ENCODE data around the gene CELF1.

Gene CELF1

DNA sequence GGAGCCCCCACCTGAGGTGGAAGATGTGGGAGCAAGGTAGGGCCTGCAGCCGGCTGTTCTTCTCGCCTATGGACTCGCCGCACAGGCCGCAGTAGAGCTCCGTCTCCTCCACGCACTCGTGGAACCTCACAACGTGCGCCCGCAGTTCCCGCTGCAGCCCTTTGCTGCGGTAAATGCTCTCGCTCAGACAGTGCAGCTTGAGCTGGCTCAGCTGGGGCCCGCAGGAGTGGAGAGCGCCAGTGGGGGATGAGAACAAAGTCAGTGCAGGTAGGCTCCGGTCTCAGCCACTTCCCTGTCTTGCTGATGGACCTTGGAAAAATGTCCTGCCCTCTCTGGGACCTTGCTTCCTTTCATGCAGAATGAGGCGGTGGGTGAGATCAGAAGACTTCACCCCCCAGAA lies 114.2 kb downstream of the CELF1 start:
- H3K9ac ChIP-seq, result no peak overlapping the region
- H3K4me2 ChIP-seq, result no peak overlapping the region
- H3K9me3 ChIP-seq (replicated peaks in 1 of 11), result no peaks in the 10 kb centered on the region
- H3K27me3 ChIP-seq, result no peaks in the 10 kb centered on the region
- no peaks in the 10 kb centered on the region for H3K36me3 ChIP-seq
- H3K4me1 ChIP-seq, result peaks cover 5 to 13% (median 11%) of the 10 kb centered on the region in 10 experiments; a peak in 16 of 20 replicates
- H4K20me1 ChIP-seq, result no peaks in the 10 kb centered on the region; a peak in 1 of 22 replicates
- H3K27ac ChIP-seq, result no peak overlapping the region
- TF ChIP-seq Cebpa-rat (IDR thresholded peaks at IDR 0.05), result no peak
- no peak overlapping the region for H3K4me3 ChIP-seq

DNA sequence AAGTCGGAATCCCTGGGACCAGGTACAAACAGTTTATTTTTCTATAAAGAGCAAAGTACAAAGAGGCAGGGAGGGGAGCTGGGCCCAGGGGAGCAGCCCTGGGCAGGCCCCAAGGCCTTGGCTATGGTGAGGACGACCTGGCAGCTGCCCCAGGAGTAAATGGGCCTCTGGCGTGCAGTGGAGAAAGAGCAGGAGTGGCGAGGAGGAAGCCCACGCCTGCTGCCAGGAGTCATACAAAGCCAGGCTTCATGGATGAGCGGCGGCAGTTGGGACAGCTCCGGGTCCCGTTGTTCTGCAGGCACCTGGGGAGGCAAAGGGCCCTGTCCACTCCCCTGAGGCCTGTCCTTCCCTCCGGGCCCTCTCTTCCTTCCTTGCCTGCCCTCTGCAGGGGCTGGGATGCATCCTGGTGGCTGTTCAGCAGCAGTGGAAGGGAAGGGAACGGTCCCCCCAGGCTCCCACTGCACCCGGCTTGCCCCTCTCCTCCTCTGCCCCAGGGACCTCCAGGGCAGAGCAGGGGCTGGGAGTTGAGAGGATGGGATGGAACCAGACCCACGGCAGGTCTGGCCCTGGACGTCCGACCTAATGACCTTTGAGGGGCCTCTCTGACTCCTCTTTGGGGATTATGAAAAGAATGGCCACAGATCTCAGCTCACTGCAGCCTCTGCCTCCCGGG lies 115.0 kb downstream of the CELF1 start:
- Histone ChIP-seq H3K4me2 (peak overlapping the region; percentile 7 to 72 (median 56); a peak in 18 of 22 replicates), H3K9ac (peak overlapping the region in 6 of 11 experiments; percentile 16 to 63 (median 44); a peak in 10 of 22 replicates)

DNA sequence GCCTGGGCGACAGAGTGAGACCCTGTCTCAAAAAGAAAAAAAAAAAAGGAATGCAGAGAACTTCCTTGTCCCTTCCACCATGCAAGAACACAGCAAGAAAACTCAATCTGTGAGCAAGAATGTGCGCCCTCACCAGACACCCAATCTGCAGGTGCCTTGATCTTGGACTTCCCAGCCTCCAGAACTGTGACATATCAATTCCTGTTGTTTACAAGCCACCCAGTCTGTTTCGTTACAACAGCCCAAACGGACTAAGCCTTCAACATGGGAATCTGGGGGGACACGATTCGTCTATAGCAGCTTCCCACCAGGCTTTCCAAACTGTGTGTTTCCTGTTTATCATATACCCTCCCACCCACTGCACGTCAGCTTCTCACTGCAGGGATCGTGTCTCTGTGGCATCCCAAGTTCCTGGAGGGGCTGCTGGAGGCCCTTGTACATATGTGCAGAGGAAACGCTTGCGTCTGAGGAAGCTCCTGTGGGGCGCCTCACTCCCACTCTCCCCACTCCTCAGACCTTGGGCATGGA lies 115.7 kb downstream of the CELF1 start:
- Histone ChIP-seq H3K4me3 (no peak overlapping the region), H3K4me2 (peak overlapping the region in 9 of 11 experiments; percentile 37 to 72 (median 59); a peak in 17 of 22 replicates), H3K4me1 (peaks cover 5 to 13% (median 11%) of the 10 kb centered on the region in 10 experiments; a peak in 16 of 20 replicates), H3K9me3 (replicated peaks in 1 of 11) (no peaks in the 10 kb centered on the region), H3K27me3 (no peaks in the 10 kb centered on the region), H4K20me1 (no peaks in the 10 kb centered on the region), H3K27ac (peak overlapping the region in 4 of 11 experiments; percentile 27 to 55 (median 29); a peak in 5 of 22 replicates), H3K9ac (peak overlapping the region in 5 of 11 experiments; percentile 16 to 63 (median 44); a peak in 8 of 22 replicates), H3K36me3 (no peaks in the 10 kb centered on the region)
- TF ChIP-seq Cebpa-rat (IDR thresholded peaks at IDR 0.05), result no peak

More for the DNA sequence above, 115.0 kb downstream of the CELF1 start:
- Histone ChIP-seq H3K4me1 (peaks cover 5 to 13% (median 11%) of the 10 kb centered on the region in 10 experiments; a peak in 16 of 20 replicates), H3K27ac (peak overlapping the region in 5 of 11 experiments; percentile 20 to 55 (median 27); a peak in 6 of 22 replicates), H3K9me3 (replicated peaks in 1 of 11) (no peaks in the 10 kb centered on the region), H3K36me3 (no peaks in the 10 kb centered on the region), H3K4me3 (no peak overlapping the region), H4K20me1 (no peaks in the 10 kb centered on the region; a peak in 1 of 22 replicates), H3K27me3 (no peaks in the 10 kb centered on the region)
- no peak for TF ChIP-seq Cebpa-rat (IDR thresholded peaks at IDR 0.05)

DNA sequence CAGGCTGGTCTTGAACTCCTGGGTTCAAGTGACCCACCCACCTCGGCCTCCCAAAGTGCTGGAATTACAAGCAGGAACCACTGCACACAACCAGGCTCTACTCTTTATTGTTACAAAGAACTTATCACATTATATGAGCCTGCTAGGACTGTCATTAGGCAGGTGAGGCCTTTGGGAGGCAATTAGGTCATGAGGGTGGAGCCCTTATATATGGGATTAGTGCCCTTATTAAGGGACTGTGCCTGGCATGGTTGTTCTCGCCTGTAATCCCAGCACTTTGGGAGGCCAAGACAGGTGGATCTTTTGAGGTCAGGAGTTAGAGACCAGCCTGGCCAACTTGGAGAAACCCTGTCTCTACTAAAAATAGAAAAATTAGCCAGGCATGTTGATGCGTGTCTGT lies 116.2 kb downstream of the CELF1 start:
- H3K9ac ChIP-seq, result no peak overlapping the region
- H3K9me3 ChIP-seq (replicated peaks in 1 of 11), result no peaks in the 10 kb centered on the region
- no peaks in the 10 kb centered on the region for H3K27me3 ChIP-seq
- peaks cover 5 to 13% (median 11%) of the 10 kb centered on the region in 10 experiments; a peak in 16 of 20 replicates for H3K4me1 ChIP-seq
- no peak for TF ChIP-seq Cebpa-rat (IDR thresholded peaks at IDR 0.05)
- H3K27ac ChIP-seq, result no peak overlapping the region
- no peak overlapping the region for H3K4me2 ChIP-seq
- H3K4me3 ChIP-seq, result no peak overlapping the region
- no peaks in the 10 kb centered on the region for H4K20me1 ChIP-seq
- H3K36me3 ChIP-seq, result no peaks in the 10 kb centered on the region

DNA sequence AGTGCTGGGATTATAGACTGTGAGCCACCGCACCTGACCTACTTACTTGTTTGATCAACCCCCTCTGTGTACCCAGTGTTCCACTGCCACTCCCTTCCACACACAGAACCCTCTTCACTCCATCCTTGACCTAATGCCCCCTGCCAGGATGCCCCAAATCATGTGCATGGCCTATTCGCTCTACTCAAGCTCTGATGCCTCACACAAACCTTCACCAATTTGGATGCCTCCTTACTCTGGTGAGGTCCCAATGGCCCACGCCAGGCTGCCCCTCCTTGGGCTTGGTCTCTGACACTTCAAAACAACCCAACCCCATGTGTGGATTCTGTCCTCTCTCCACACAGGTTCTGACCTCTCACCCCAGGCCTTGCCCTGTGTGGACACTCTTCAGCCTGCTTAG lies 117.2 kb downstream of the CELF1 start:
- H3K4me3 ChIP-seq, result no peak overlapping the region
- no peak overlapping the region for H3K27ac ChIP-seq
- H3K9ac ChIP-seq, result no peak overlapping the region
- H3K27me3 ChIP-seq, result no peaks in the 10 kb centered on the region
- peaks cover 5 to 13% (median 11%) of the 10 kb centered on the region in 10 experiments; a peak in 16 of 20 replicates for H3K4me1 ChIP-seq
- H3K4me2 ChIP-seq, result no peak overlapping the region
- no peaks in the 10 kb centered on the region for H3K36me3 ChIP-seq
- H4K20me1 ChIP-seq, result no peaks in the 10 kb centered on the region
- H3K9me3 ChIP-seq (replicated peaks in 1 of 11), result no peaks in the 10 kb centered on the region
- no peak for TF ChIP-seq Cebpa-rat (IDR thresholded peaks at IDR 0.05)

DNA sequence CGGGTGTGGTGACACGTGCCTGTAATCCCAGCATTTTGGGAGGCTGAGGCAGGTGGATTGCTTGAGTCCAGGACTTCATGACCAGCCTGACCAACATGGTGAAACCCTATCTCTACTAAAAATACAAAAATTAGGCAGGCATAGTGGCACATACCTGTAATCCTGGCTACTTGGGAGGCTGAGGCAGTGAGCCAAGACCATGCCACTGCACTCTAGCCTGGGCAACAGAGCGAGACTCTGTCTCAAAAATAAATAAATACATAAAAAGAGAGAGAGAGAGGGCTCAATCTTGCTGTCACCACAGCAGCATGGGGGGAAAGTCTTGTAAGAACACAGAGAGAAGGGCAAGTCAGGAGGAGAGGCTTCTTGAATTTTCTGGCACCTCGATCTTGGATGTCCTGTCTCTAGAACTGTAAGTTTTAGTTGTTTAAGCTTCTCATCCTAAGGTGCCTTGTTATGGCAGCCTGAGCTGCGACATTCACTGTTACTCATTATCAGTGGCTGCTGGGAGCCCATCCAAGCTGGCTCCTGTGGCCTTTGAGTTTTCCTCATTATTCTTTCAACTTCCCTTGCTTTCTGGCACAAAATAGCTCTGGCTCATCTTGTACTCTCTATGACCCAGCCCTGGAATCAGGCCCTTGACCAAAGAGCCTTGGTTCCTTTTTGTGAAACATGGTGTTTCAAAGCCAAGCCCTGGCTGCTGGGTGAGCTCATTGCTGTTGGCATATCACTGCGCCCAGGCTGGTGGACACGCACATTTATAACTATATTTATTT lies 118.7 kb downstream of the CELF1 start:
- Histone ChIP-seq H3K9me3 (replicated peaks in 1 of 11) (no peaks in the 10 kb centered on the region), H3K4me3 (no peak overlapping the region), H3K27me3 (no peaks in the 10 kb centered on the region), H3K9ac (no peak overlapping the region), H4K20me1 (no peaks in the 10 kb centered on the region), H3K36me3 (no peaks in the 10 kb centered on the region), H3K4me1 (peaks cover 5 to 13% (median 11%) of the 10 kb centered on the region in 10 experiments; a peak in 16 of 20 replicates), H3K27ac (peak overlapping the region in 1 of 11 experiments; percentile 9; a peak in 1 of 22 replicates), H3K4me2 (no peak overlapping the region)
- TF ChIP-seq Cebpa-rat (IDR thresholded peaks at IDR 0.05), result no peak

DNA sequence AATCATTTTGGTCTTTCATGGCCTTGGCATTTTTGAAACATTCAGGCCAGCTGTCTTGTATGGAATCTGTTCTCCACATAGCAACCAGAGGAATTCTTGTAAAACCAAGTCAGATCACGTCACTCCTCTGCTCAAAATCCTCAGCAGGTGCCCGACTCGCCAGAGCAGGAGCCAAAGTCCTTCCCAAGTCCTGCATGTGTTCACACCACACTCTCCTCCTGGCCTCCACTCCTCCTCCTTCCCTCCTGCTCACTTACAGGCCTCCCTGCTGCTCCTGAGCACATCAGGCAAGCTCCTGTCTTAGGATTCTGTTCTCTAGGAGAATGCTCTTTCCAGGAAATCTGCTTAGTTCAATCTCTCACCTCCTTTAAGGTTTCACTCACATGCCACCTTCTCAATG lies 119.8 kb downstream of the CELF1 start:
- no peak for TF ChIP-seq Cebpa-rat (IDR thresholded peaks at IDR 0.05)
- Histone ChIP-seq H3K27me3 (no peaks in the 10 kb centered on the region), H3K9me3 (replicated peaks in 1 of 11) (no peaks in the 10 kb centered on the region), H4K20me1 (no peaks in the 10 kb centered on the region), H3K4me1 (peaks cover 5 to 10% (median 9%) of the 10 kb centered on the region in 10 experiments; a peak in 16 of 20 replicates), H3K36me3 (no peaks in the 10 kb centered on the region), H3K27ac (no peak overlapping the region), H3K4me2 (no peak overlapping the region), H3K9ac (no peak overlapping the region), H3K4me3 (no peak overlapping the region)

DNA sequence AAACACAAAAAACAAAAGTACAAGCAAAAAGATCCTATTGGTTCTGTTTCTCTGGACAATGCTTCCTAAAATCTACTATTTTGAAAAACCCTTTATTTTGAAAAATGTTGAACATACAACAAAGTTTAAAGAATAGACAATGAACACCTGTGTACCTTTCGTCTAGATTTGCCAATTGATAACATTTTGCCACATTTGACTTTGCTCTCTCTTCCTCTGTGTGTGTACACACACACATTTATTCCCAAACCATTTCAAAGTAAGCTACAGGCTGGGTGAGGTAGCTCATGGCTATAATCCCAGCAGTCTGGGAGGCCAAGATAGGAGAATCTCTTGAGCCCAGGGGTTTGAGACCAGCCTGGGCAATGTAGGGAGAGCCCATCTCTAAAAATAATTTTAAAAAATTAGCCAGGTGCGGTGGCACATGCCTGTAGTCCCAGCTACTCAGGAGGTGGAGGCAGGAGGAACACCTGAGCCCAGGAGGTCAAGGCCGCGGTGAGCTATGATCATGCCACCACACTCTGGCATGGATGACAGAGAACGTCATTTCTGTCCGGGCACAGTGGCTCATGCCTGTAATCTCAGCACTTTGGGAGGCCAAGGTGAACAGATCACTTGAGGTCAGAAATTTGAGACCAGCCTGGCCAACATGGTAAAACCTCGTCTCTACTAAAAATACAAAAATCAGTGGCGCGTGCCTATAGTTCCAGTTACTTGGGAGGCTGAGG lies 121.4 kb downstream of the CELF1 start:
- no peak overlapping the region for H3K4me2 ChIP-seq
- no peaks in the 10 kb centered on the region for H4K20me1 ChIP-seq
- no peaks in the 10 kb centered on the region for H3K36me3 ChIP-seq
- no peak overlapping the region for H3K27ac ChIP-seq
- no peak overlapping the region for H3K4me3 ChIP-seq
- no peak for TF ChIP-seq Cebpa-rat (IDR thresholded peaks at IDR 0.05)
- H3K9ac ChIP-seq, result no peak overlapping the region
- no peaks in the 10 kb centered on the region for H3K27me3 ChIP-seq
- no peaks in the 10 kb centered on the region for H3K9me3 ChIP-seq (replicated peaks in 1 of 11)
- peaks cover 0 to 6% (median 0%) of the 10 kb centered on the region in 10 experiments; a peak in 2 of 20 replicates for H3K4me1 ChIP-seq

Measured in BLaER1 treated with 17β-estradiol and CSF1 and Interleukin-3, amounts not matched to agents 10 nM and 100 nM (cell line).